GM10847 (cell line): ENCODE measurements around the gene RDM1.

Experiments
- POLR2A ChIP-seq: IDR thresholded peaks from 2 replicates; pipeline ENCODE4 v1.6.1; 2011; ENCODE audit not compliant: insufficient read length; ENCODE audit errors: extremely low read depth

RDM1 gene

GRCh38 chr17:35947156-35947585 lies 16.6 kb upstream of the RDM1 start:
- no peak for TF ChIP-seq POLR2A

- TF ChIP-seq POLR2A, result no peak
Measured at GRCh38 chr17:35944151-35944550, 13.6 kb upstream of the RDM1 start.

- TF ChIP-seq POLR2A, result no peak
Measured at GRCh38 chr17:35943537-35943936, 13.0 kb upstream of the RDM1 start, which contains the start of gene LYZL6. Gene LYZL6 (minus strand): TSS chr17:35943713. CDS start chr17:35939356, 4,357 bp downstream.

GRCh38 chr17:35942588-35943186 lies 12.1 kb upstream of the RDM1 start:
- TF ChIP-seq POLR2A, result no peak

GRCh38 chr17:35936063-35936462 lies 5.5 kb upstream of the RDM1 start:
- TF ChIP-seq POLR2A, result no peak

GRCh38 chr17:35934760-35935159 lies 4.2 kb upstream of the RDM1 start:
- no peak for TF ChIP-seq POLR2A

- TF ChIP-seq POLR2A, result no peak
Measured at GRCh38 chr17:35932586-35932985, 2.0 kb upstream of the RDM1 start.

- TF ChIP-seq POLR2A, result no peak
Measured at GRCh38 chr17:35931794-35932425, 1.3 kb upstream of the RDM1 start.

GRCh38 chr17:35927714-35928113 lies 2.9 kb downstream of the RDM1 start:
- TF ChIP-seq POLR2A, result no peak

- no peak for TF ChIP-seq POLR2A
Measured at GRCh38 chr17:35923609-35924114, 6.9 kb downstream of the RDM1 start.

GRCh38 chr17:35920229-35920628 lies 10.3 kb downstream of the RDM1 start:
- TF ChIP-seq POLR2A, result no peak

- no peak for TF ChIP-seq POLR2A
Measured at GRCh38 chr17:35918665-35919064, 11.9 kb downstream of the RDM1 start.

- TF ChIP-seq POLR2A, result no peak
Measured at GRCh38 chr17:35917519-35918213, 12.9 kb downstream of the RDM1 start.

GRCh38 chr17:35915153-35915964 lies 15.2 kb downstream of the RDM1 start:
- TF ChIP-seq POLR2A, result no peak

- no peak for TF ChIP-seq POLR2A
Measured at GRCh38 chr17:35914354-35914753, 16.2 kb downstream of the RDM1 start.

GRCh38 chr17:35913609-35914008 lies 17.0 kb downstream of the RDM1 start:
- TF ChIP-seq POLR2A, result no peak

GRCh38 chr17:35912942-35913341 lies 17.6 kb downstream of the RDM1 start:
- no peak for TF ChIP-seq POLR2A
